GM06990 (cell line): ENCODE measurements around the gene SYT7.

Experiments used
- DNase-seq: peaks from one replicate; pipeline ENCODE4 v3.0.0-alpha.2; 2011; ENCODE audit not compliant: insufficient read length; ENCODE audit errors: extremely low read depth
- H3K27me3 ChIP-seq: replicated peaks from 2 replicates; pipeline ENCODE4 v1.6.0; 2011; ENCODE audit warnings: low read length; ENCODE audit not compliant: control insufficient read depth, insufficient read depth
- H3K36me3 ChIP-seq: 2 replicates; pipeline ENCODE4 v1.5.1; 2011; ENCODE audit warnings: low read length; ENCODE audit not compliant: control insufficient read depth, insufficient read depth
- H3K4me3 ChIP-seq: replicated peaks from 2 replicates; pipeline ENCODE4 v1.5.1; 2011; ENCODE audit warnings: low read depth, mild to moderate bottlenecking, control low read depth, low read length
- TF ChIP-seq, protein P1 (sequence below): IDR thresholded peaks from 2 replicates; pipeline ENCODE4 v1.5.1; 2011; ENCODE audit warnings: low read length, control low read depth, mild to moderate bottlenecking, inconsistent platforms; ENCODE audit not compliant: insufficient read depth, poor library complexity, severe bottlenecking

The SYT7 gene

DNA sequence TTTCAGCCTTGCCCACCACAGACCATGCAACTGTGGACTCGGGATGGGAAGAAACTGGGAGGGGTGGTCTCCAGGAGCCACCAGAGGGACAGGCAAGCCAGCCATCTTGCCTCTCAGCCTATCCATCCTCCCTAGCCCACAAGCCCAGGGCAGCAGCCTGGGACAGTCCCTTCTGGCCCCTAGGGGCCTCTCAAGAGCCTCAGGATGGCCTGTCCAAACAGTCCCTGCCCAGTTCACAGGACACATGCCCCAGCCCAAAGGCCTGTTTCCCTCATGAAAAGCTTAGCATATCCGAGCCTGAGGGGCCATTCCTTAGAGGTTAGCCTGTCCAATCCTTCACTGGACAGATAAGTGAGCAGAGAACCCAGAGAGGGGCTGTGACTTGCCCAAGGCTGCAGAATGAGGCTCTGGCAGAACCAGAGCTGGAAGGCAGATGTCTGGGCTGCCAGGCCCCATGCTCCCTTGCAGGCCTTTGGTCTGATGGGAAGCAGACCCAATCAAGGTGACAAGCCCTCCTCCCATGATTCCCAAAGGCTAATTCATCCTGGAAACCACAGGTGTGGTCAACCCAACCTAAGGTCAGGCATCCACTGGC, 44.1 kb downstream of the SYT7 start:
- Histone ChIP-seq H3K36me3 (no peaks in the 10 kb centered on the region), H3K4me3 (no peak overlapping the region), H3K27me3 (no peaks in the 10 kb centered on the region; the same call in 1 of the 2 replicates)
- TF ChIP-seq, protein P1, sequence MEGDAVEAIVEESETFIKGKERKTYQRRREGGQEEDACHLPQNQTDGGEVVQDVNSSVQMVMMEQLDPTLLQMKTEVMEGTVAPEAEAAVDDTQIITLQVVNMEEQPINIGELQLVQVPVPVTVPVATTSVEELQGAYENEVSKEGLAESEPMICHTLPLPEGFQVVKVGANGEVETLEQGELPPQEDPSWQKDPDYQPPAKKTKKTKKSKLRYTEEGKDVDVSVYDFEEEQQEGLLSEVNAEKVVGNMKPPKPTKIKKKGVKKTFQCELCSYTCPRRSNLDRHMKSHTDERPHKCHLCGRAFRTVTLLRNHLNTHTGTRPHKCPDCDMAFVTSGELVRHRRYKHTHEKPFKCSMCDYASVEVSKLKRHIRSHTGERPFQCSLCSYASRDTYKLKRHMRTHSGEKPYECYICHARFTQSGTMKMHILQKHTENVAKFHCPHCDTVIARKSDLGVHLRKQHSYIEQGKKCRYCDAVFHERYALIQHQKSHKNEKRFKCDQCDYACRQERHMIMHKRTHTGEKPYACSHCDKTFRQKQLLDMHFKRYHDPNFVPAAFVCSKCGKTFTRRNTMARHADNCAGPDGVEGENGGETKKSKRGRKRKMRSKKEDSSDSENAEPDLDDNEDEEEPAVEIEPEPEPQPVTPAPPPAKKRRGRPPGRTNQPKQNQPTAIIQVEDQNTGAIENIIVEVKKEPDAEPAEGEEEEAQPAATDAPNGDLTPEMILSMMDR, result no peak
- no peak for DNase-seq

DNA sequence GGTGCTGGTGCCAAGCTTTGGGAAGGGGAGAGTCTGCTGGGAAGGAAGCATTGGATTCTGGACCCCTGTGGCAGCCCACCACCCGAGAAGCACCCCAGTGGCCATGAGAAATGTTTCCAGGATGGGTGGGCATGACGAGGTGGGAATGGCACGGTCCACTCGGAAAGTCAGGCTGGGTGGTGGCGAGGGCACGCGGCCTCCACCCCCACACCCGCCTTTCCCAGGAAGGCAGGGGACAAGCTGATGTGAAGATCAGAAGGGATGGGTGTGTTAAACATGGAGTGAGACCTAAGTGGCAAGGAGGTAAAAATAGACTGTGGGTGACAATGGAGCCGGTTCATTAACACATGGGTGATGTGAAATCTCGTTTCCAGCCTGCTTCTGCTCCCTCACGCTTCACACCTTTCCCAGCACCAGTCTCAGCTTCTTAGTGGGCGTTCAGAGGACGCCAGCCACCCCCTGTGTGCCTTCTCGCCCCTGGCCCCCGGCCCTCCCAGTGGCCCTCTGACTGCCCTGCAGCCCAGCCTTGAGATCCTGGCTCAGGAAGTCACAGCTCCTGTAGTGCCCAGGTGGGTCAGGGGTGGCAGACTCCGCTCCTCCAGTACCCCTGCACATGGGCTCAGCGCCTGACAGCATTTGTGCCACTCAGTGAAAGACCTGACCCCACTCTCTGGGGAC, 44.7 kb downstream of the SYT7 start:
- TF ChIP-seq, protein P1, result no peak

DNA sequence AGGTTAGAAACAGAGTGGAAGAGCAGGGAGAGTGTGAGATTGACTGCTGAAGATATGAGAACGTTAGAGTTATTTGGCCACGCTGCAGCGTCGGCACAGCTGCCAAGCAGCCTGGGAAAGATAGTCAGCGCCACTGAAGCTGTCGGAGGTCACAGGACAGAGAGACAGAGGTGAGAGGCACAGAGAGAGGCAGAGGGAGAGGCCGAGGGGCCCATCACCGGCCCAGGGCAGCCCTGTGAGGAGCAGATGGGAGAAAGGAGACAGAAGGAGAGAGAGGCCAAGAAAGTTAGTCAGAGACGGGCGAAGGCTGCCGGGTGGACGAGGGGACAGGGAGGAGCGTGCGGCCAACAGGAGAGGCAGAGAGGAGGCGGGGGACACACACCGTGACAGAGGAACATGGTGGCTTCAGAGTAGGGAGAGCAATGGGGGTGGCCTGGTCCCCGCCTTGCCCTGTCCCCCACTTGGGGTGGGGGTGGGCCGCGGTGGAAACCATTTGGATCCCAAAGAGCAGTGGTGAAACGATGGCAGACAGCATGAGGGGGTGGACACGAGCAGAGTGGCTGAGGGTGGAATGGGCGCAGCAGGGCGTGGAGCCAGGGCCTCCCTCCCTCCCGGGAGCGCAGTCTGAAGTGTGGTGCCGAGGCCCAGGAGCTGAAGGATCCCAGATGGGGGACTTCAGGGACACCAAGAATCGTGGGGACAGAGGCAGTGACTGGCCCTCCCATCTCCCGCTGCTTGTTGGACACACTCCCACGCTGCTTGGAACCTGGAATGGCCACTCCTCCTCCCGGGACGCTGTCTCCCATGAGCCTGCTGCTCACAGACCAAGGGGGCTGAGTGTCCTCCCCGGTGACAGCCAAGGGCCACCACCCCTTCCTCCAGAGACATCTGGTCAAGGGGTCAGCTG, 45.7 kb downstream of the SYT7 start:
- TF ChIP-seq, protein P1, result no peak
- no peaks in the 10 kb centered on the region for H3K36me3 ChIP-seq
- no peak overlapping the region for H3K4me3 ChIP-seq
- no peak for DNase-seq
- no peaks in the 10 kb centered on the region; the same call in 1 of the 2 replicates for H3K27me3 ChIP-seq

More for the DNA sequence above, 44.7 kb downstream of the SYT7 start:
- H3K36me3 ChIP-seq, result no peaks in the 10 kb centered on the region
- no peaks in the 10 kb centered on the region; the same call in 1 of the 2 replicates for H3K27me3 ChIP-seq
- H3K4me3 ChIP-seq, result no peak overlapping the region
- DNase-seq, result no peak

DNA sequence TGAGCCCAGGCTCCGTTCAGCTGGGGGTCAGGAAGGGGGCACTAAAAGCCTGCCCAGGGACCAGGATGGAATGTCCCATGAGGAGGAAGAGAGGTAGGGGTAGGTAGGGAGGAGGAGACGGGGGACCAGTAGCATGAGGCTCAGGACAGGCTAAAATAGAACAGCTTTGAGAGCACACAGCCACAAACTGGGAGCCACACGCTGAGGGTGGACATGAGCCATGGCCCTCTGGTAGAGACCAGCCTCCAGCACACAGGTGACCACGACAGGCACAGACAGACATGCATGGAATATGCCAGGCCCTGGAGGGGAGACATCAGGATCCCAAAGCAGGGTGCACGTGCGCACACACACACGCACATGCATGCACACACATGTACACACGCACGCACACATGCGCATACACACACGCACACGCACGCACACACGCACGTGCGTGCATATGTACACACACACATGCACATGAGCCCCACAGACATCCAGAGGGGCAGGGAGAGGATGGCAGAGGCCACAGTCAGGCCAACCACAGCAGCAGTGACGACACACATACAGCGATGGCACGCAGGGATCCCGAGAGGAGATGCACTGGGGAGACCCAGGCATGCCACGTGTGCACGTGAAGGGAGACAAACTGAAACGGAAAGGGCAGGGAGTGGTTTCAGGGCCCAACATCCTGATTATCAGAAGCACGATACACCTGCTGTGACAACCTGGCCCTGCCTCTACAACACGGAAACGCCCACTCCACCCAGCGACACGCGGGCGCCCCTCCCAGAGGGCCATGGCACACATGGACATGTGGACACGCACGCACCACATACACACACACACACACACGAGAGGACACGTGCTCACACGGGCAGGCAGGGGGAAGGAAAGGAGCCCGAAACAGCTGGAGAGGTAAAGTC, 46.6 kb downstream of the SYT7 start:
- TF ChIP-seq, protein P1, result no peak
- Histone ChIP-seq H3K36me3 (no peaks in the 10 kb centered on the region), H3K4me3 (no peak overlapping the region), H3K27me3 (no peaks in the 10 kb centered on the region; the same call in 1 of the 2 replicates)
- no peak for DNase-seq

DNA sequence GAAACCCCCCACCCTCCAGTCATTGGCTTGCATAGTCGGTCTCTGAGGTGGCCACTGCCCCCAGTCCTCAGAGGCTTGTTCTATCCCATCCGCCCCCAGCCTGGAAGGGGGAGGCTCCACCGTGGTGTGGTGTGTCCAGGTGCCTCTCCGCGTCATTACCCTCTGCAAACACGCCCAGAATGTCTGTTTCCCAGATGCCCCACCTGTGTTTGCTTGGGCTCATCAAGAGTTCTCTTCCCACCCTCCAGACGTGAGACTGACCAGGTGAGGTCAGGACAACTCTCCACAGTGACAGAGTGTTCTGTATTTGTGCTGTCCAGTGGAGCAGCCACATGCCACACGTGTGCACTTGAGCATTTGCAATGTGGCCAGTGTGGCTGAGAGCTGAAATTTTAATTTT, 47.5 kb downstream of the SYT7 start:
- Histone ChIP-seq H3K4me3 (no peak overlapping the region), H3K27me3 (no peaks in the 10 kb centered on the region; the same call in 1 of the 2 replicates)

More for the DNA sequence above, 47.5 kb downstream of the SYT7 start:
- TF ChIP-seq, protein P1, result no peak
- DNase-seq, result no peak
- H3K36me3 ChIP-seq, result no peaks in the 10 kb centered on the region
